GM12878 (cell line): Measurements from ENCODE around the gene MMD. TPM values are rescaled to one million over a fixed set of nuclear protein-coding genes. Genes with fewer than 3 reads are reported as not detected.

Source experiments
- ATAC-seq: fragments of 200-7000 bp; cut with Tn5 transposase; 3 replicates; pipeline ENCODE4 v1.9.1; 2020; ENCODE audit warnings: mild to moderate bottlenecking, moderate library complexity
- BruUV-seq: library from RNA; stranded (reverse); fragments of 400-500 nt; replicated peaks from 2 replicates; lab custom pipeline; 2021; lab: Mats Ljungman, UMichigan
- CTCF ChIA-PET: fragments of 300-600 bp; sonication (Branson Sonifier 250); formaldehyde crosslinking; extraction: SDS; loops from one replicate; lab custom pipeline; 2021; ENCODE audit warnings: inconsistent platforms; lab: Yijun Ruan, JAX
- POLR2A ChIA-PET: fragments of 350-600 bp; formaldehyde crosslinking; extraction: SDS; loops from one replicate; lab custom pipeline; 2021; ENCODE audit warnings: inconsistent platforms; lab: Charles Lee
- RAD21 ChIA-PET: fragments of 300-600 bp; sonication (Branson Sonifier 250); formaldehyde crosslinking; loops from one replicate; lab custom pipeline; 2023; ENCODE audit warnings: antibody characterized with exemption; ENCODE audit not compliant: unreplicated experiment; lab: Charles Lee
- SMC1A ChIA-PET: fragments of 300-600 bp; sonication (Branson Sonifier 250); formaldehyde crosslinking; loops from one replicate; lab custom pipeline; 2023; ENCODE audit not compliant: unreplicated experiment, uncharacterized antibody; lab: Charles Lee
- DNase-seq: peaks from one replicate; pipeline ENCODE4 v3.0.0-alpha.2; 2011; ENCODE audit warnings: low read depth, low spot score
- FAIRE-seq: peaks from 3 replicates; lab custom pipeline; 2011; peaks lifted over from hg19 to GRCh38; lab: Jason Lieb, UNC
- H2AFZ ChIP-seq: 2 replicates; pipeline ENCODE4 v1.6.0; 2011; ENCODE audit warnings: low read depth, low read length, control low read depth; ENCODE audit not compliant: control insufficient read depth
- H3K27ac ChIP-seq: 2 replicates; pipeline ENCODE4 v1.5.1; 2011; ENCODE audit warnings: control low read depth; ENCODE audit not compliant: control insufficient read depth, insufficient read depth
- H3K27me3 ChIP-seq, 2 experiments: replicated peaks in 1 of 2; 2 replicates each; pipeline versions ENCODE4 v1.6.0 to v1.6.1; 2011; ENCODE audit warnings: low read length in 1 of 2; ENCODE audit not compliant: control insufficient read depth in 2 of 2, insufficient read depth in 2 of 2
- H3K36me3 ChIP-seq, 2 experiments: 2 replicates each; pipeline ENCODE4 v1.5.1; 2011; ENCODE audit warnings: low read length in 1 of 2; ENCODE audit not compliant: control insufficient read depth in 2 of 2, insufficient read depth in 2 of 2
- H3K4me1 ChIP-seq: 2 replicates; pipeline ENCODE4 v1.6.1; 2011; ENCODE audit warnings: mild to moderate bottlenecking, low read length, moderate library complexity, mixed read lengths; ENCODE audit not compliant: control insufficient read depth, insufficient read depth
- H3K4me2 ChIP-seq: 2 replicates; pipeline ENCODE4 v1.6.0; 2011; ENCODE audit warnings: control low read depth; ENCODE audit not compliant: control insufficient read depth, insufficient read depth
- H3K4me3 ChIP-seq: fragments of 200-600 bp; sonication (generic); 2 replicates; pipeline ENCODE4 v1.5.1; 2016
- H3K79me2 ChIP-seq: 2 replicates; pipeline ENCODE4 v1.6.0; 2011; ENCODE audit warnings: low read length; ENCODE audit not compliant: control insufficient read depth, insufficient read depth
- H3K9ac ChIP-seq: 2 replicates; pipeline ENCODE4 v1.8.0; 2011; ENCODE audit warnings: low read length, control low read depth, mixed read lengths; ENCODE audit not compliant: control insufficient read depth, insufficient read depth
- H3K9me3 ChIP-seq: replicated peaks from 3 replicates; pipeline ENCODE4 v1.5.1; 2011; ENCODE audit warnings: mild to moderate bottlenecking, low read length; ENCODE audit not compliant: control insufficient read depth, insufficient read depth
- H4K20me1 ChIP-seq: 2 replicates; pipeline ENCODE4 v1.6.0; 2011; ENCODE audit not compliant: control insufficient read depth, insufficient read depth
- IKZF2 ChIP-seq, 2 experiments: fragments of 450-650 bp; IDR thresholded peaks; 2 replicates each; pipeline ENCODE4 v1.6.1; 2017; ENCODE audit warnings: mild to moderate bottlenecking in 2 of 2, moderate library complexity in 2 of 2
- NFXL1 ChIP-seq: fragments of 450-650 bp; IDR thresholded peaks from 2 replicates; pipeline ENCODE4 v1.6.1; 2017; ENCODE audit warnings: antibody characterized with exemption, mild to moderate bottlenecking, borderline replicate concordance
- PKNOX1 ChIP-seq: fragments of 450-650 bp; IDR thresholded peaks from 2 replicates; pipeline ENCODE4 v1.6.1; 2016; ENCODE audit warnings: mild to moderate bottlenecking
- POLR2A ChIP-seq: IDR thresholded peaks from 2 replicates; pipeline ENCODE4 v1.6.1; 2011; ENCODE audit warnings: low read depth, mild to moderate bottlenecking, low read length
- RAD51 ChIP-seq: fragments of 450-650 bp; IDR thresholded peaks from 2 replicates; pipeline ENCODE4 v1.6.1; 2016; ENCODE audit warnings: moderate library complexity, mild to moderate bottlenecking, inconsistent platforms
- RELA ChIP-seq: fragments of 450-650 bp; IDR thresholded peaks from 2 replicates; pipeline ENCODE4 v1.8.0; 2014; ENCODE audit warnings: borderline replicate concordance; ENCODE audit not compliant: partially characterized antibody
- RFX5 ChIP-seq: IDR thresholded peaks from 2 replicates; pipeline ENCODE4 v1.6.1; 2011; ENCODE audit warnings: low read depth, low read length, improper control_type of control experiment
- SMC3 ChIP-seq: IDR thresholded peaks from 2 replicates; pipeline ENCODE4 v1.6.1; 2011; ENCODE audit warnings: low read length, improper control_type of control experiment, borderline replicate concordance
- YY1 ChIP-seq: IDR thresholded peaks from 2 replicates; pipeline ENCODE4 v1.6.1; 2011; ENCODE audit warnings: low read depth, mild to moderate bottlenecking, low read length
- ZNF207 ChIP-seq: fragments of 450-650 bp; IDR thresholded peaks from 2 replicates; pipeline ENCODE4 v1.6.1; 2014; ENCODE audit warnings: antibody characterized with exemption, mild to moderate bottlenecking, borderline replicate concordance
- WGBS: methylation state at CpG from one replicate; pipeline ENCODE4 v1.1.6; 2016; ENCODE audit warnings: low lambda C conversion rate; ENCODE audit not compliant: insufficient replicate concordance, insufficient coverage; ENCODE audit errors: missing lambda C conversion rate; 5-methylcytosine and 5-hydroxymethylcytosine counted together
- in situ Hi-C: fragments of 300-500 bp; cut with MboI; formaldehyde crosslinking; loops from 9 replicates; pipeline ENCODE4 v1.14.3; 2018; ENCODE audit warnings: mixed read lengths
- intact Hi-C: fragments of 100-400 bp; cut with micrococcal nuclease; formaldehyde crosslinking; loops from one replicate; pipeline ENCODE4 v1.14.2; 2022; ENCODE audit not compliant: unreplicated experiment
- polyA plus RNA-seq, 11 experiments: library from polyadenylated mRNA; depleted of rRNA in 4 of 11; unstranded in 6 of 11; stranded (reverse) in 5 of 11; fragments of >200 nt; fragmentation: Nextera tagmentation in 4 of 11; fragmentation: Illumina TruSeq in 1 of 11; extraction: Ambion mirVana in 4 of 11; extraction: Trizol in 1 of 11; gene quantifications; 1 replicate in 1 of 11; 2 replicates in 10 of 11; pipeline versions ENCODE4 v1.2.1 to v1.2.3, GENCODE V29; 2011 to 2016; ENCODE audit warnings: inconsistent platforms in 2 of 11, missing spikeins in 2 of 11, low read depth in 1 of 11
- total RNA-seq, 4 experiments: library from RNA; depleted of rRNA in 3 of 4; stranded (reverse); fragments of >200 nt in 3 of 4; fragmentation: Illumina TruSeq in 1 of 4; extraction: Trizol in 1 of 4; gene quantifications; 2 replicates each; pipeline versions ENCODE4 v1.2.1 to v1.2.3, GENCODE V29; 2013 to 2021
- TF ChIP-seq, protein P1 (sequence below): fragments of 450-650 bp; IDR thresholded peaks from 2 replicates; pipeline ENCODE4 v1.6.1; 2017; ENCODE audit warnings: low read depth, mild to moderate bottlenecking, moderate library complexity
- TF ChIP-seq, protein P2 (sequence below), 3 experiments: IDR thresholded peaks in 2 of 3; conservative IDR thresholded peaks in 1 of 3; 2 replicates each; pipeline ENCODE4 v1.5.1; 2011; ENCODE audit warnings: low read depth in 3 of 3, low read length in 3 of 3, mild to moderate bottlenecking in 3 of 3, control low read depth in 2 of 3, moderate library complexity in 2 of 3, inconsistent platforms in 1 of 3, mixed read lengths in 1 of 3; ENCODE audit not compliant: control insufficient read depth in 2 of 3, insufficient read depth in 1 of 3; ENCODE audit errors: extremely low read depth in 1 of 3

The MMD gene
- total and polyA plus RNA-seq, 10 of the 15 experiments (the other 5 are each of a cell fraction or from before 2014, with no cell fraction given): 8.0 to 46.7 (median 22.3) TPM

- TF ChIP-seq IKZF2 (IDR thresholded peaks at IDR 0.05): no peak
- TF ChIP-seq, protein P1, sequence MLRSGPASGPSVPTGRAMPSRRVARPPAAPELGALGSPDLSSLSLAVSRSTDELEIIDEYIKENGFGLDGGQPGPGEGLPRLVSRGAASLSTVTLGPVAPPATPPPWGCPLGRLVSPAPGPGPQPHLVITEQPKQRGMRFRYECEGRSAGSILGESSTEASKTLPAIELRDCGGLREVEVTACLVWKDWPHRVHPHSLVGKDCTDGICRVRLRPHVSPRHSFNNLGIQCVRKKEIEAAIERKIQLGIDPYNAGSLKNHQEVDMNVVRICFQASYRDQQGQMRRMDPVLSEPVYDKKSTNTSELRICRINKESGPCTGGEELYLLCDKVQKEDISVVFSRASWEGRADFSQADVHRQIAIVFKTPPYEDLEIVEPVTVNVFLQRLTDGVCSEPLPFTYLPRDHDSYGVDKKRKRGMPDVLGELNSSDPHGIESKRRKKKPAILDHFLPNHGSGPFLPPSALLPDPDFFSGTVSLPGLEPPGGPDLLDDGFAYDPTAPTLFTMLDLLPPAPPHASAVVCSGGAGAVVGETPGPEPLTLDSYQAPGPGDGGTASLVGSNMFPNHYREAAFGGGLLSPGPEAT: no peak
- no peak for TF ChIP-seq NFXL1
These were observed 60.7 kb downstream of the MMD start (continued) for GRCh38 chr17:55360971-55361370.

DNA sequence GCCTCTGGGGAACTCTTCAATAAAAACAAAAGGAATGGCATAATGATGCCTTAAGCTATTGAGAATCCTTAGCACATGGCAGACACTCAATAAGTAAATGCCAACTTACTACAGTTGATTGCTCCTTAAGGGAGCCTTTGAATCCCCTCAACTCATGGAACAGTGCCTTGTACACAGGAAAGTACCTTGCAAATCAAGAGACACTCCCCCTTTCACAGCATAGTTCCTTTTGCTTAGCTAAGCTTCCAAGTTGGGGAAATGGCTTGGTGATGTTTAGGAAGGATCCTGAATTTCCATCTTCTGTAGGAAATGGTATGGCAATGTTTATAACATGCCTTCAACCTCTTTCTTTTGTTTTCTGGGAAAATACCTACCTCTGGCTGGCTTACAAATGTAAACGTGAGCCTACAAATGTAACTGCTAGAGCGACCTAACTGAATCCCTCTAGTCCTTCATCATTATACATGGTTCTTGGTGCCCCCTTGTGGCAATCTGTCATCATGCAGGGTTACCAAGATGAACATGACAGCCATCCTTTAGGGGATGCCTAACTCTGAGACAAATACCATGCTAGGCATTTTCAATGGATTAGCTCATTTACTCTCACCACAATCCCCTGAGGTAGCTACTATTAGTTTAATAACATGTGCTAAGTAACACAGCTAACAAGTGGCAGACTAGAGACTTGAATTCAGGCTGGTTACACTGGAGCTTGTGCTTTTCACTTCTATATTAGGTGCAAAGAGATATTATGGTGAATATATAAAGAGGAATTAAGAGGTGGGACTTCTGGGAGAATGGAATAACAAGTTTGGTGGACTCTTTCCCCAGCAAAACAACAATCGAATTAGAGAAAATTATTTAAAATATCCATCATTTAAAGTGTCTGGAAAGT lies 65.0 kb downstream of the MMD start:
- peaks cover 2% of the 10 kb centered on the region; the same call in 2 of the 3 replicates for H3K9me3 ChIP-seq
- POLR2A ChIA-PET: interaction anchor here (0.6 kb wide), 1 partner anchor 143 kb away, joined by 3 read pairs; no protein-coding TSS in a partner anchor
- no peak overlapping the region for H3K4me3 ChIP-seq
- peak; percentile 28 for DNase-seq
- H3K27ac ChIP-seq: no peak overlapping the region
- no peaks in the 10 kb centered on the region for H3K79me2 ChIP-seq
- in situ Hi-C loops (loop anchor here (5.0 kb wide), 1 partner anchor 156 kb away; the partner anchor contains the start of gene SMIM36), intact Hi-C loops (loop anchor here (1.0 to 5.0 kb wide), 2 partner anchors 158 to 304 kb away; no protein-coding TSS in a partner anchor)
- no peak overlapping the region for H3K4me2 ChIP-seq
- FAIRE-seq: peak; percentile 66
- peak; percentile 100 for ATAC-seq
- RAD21 ChIA-PET: interaction anchor here (0.7 to 4.4 kb wide), 13 partner anchors 9 to 365 kb away, joined by 3 to 57 read pairs (median 5); partner anchors contain the start of gene SMIM36
- no peaks in the 10 kb centered on the region; a peak in 1 of 4 replicates for H3K27me3 ChIP-seq
- 0% methylated on average over 3 of the region's 3 CpGs for WGBS
- 0 out of 2 replicates have a peak overlapping the region, but pooled peaks have one; percentile 2 for H2AFZ ChIP-seq
- CTCF ChIA-PET: interaction anchor here (0.6 to 8.5 kb wide), 42 partner anchors 9 to 430 kb away, joined by 3 to 111 read pairs (median 4); partner anchors contain the start of gene SMIM36
- SMC1A ChIA-PET: interaction anchor here (0.9 to 10.5 kb wide), 17 partner anchors 9 to 365 kb away, joined by 3 to 109 read pairs (median 4); partner anchors contain the start of gene SMIM36
- H3K4me1 ChIP-seq: no peaks in the 10 kb centered on the region
- H3K36me3 ChIP-seq: no peaks in the 10 kb centered on the region
- BruUV-seq: no TSS peak
- no peaks in the 10 kb centered on the region for H4K20me1 ChIP-seq
- no peak overlapping the region for H3K9ac ChIP-seq
- TF ChIP-seq PKNOX1 (peak; percentile 49; the same call in 1 of the 2 replicates), RFX5 (no peak), NFXL1 (no peak), POLR2A (no peak), RELA (peak; percentile 21), RAD51 (no peak), SMC3 (peak; percentile 70; the same call in 1 of the 2 replicates), YY1 (peak; percentile 58; the same call in 1 of the 2 replicates), ZNF207 (no peak)
- TF ChIP-seq, protein P2, sequence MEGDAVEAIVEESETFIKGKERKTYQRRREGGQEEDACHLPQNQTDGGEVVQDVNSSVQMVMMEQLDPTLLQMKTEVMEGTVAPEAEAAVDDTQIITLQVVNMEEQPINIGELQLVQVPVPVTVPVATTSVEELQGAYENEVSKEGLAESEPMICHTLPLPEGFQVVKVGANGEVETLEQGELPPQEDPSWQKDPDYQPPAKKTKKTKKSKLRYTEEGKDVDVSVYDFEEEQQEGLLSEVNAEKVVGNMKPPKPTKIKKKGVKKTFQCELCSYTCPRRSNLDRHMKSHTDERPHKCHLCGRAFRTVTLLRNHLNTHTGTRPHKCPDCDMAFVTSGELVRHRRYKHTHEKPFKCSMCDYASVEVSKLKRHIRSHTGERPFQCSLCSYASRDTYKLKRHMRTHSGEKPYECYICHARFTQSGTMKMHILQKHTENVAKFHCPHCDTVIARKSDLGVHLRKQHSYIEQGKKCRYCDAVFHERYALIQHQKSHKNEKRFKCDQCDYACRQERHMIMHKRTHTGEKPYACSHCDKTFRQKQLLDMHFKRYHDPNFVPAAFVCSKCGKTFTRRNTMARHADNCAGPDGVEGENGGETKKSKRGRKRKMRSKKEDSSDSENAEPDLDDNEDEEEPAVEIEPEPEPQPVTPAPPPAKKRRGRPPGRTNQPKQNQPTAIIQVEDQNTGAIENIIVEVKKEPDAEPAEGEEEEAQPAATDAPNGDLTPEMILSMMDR (IDR thresholded peaks at IDR 0.05 in 2 of 3, conservative IDR thresholded peaks at IDR 0.05 in 1 of 3; ENCODE audit: control insufficient read depth in 2 of 3, extremely low read depth in 1 of 3, insufficient read depth in 1 of 3, low read depth in 3 of 3, low read length in 3 of 3): peak; percentile 74 to 87 (median 84)
